ENCODE results near the gene POU2AF3.

GRCh38 chr11:111291764-111292163 lies 6.6 kb upstream of the POU2AF3 start:
- TF ChIP-seq EZH2 (IDR thresholded peaks at IDR 0.05): no peak
- no peak for TF ChIP-seq ZNF274 (IDR thresholded peaks at IDR 0.05; ENCODE audit: low read depth, low read length)
- no peak for TF ChIP-seq CTCF (IDR thresholded peaks at IDR 0.05 in 2 of 3, conservative IDR thresholded peaks at IDR 0.05 in 1 of 3; ENCODE audit: borderline replicate concordance in 1 of 3, insufficient read depth in 1 of 3, low read depth in 2 of 3, low read length in 2 of 3)
- no peak for TF ChIP-seq POLR2A (IDR thresholded peaks at IDR 0.05; ENCODE audit: borderline replicate concordance, extremely low read depth, insufficient read depth, insufficient read length)
- TF ChIP-seq TCF7L2 (IDR thresholded peaks at IDR 0.05; ENCODE audit: borderline replicate concordance, extremely low read depth, insufficient read depth, insufficient read length): no peak
- no peak for TF ChIP-seq MAX (IDR thresholded peaks at IDR 0.05)
- no peak for TF ChIP-seq POLR2AphosphoS5 (IDR thresholded peaks at IDR 0.05; ENCODE audit: low read depth, low read length)
- no peak for TF ChIP-seq RAD21 (IDR thresholded peaks at IDR 0.05; ENCODE audit: low read depth)
- TF ChIP-seq SP1 (IDR thresholded peaks at IDR 0.05; ENCODE audit: low read depth): no peak
- no peak for TF ChIP-seq JUND (IDR thresholded peaks at IDR 0.05)
- no peak for TF ChIP-seq REST (IDR thresholded peaks at IDR 0.05; ENCODE audit: low read depth)
- TF ChIP-seq CEBPB (IDR thresholded peaks at IDR 0.05; ENCODE audit: low read depth): no peak
- no peak for TF ChIP-seq EGR1 (IDR thresholded peaks at IDR 0.05; ENCODE audit: low read depth)

Measured in HCT116 (cell line).